SK-N-SH (cell line): ENCODE results near the gene TMEM143. TPM values are rescaled to one million over a fixed set of nuclear protein-coding genes. Genes with fewer than 3 reads are reported as not detected.

Source experiments
- CTCF ChIA-PET: fragments of 300-600, 350-600 bp; formaldehyde crosslinking; extraction: SDS; loops from one replicate; lab custom pipeline; 2021; lab: Yijun Ruan, JAX
- POLR2A ChIA-PET: fragments of 350-600 bp; sonication (Branson Sonifier 250); formaldehyde crosslinking; extraction: SDS; loops from one replicate; lab custom pipeline; 2020; ENCODE audit warnings: antibody characterized with exemption, inconsistent platforms; lab: Yijun Ruan, JAX
- DNase-seq: peaks from one replicate; pipeline ENCODE4 v3.0.0; 2012
- H2AFZ ChIP-seq: fragments of 200-600 bp; sonication (generic); 2 replicates; pipeline ENCODE4 v1.8.1; 2016; ENCODE audit warnings: antibody characterized with exemption, mild to moderate bottlenecking, low read depth
- H3F3A ChIP-seq: fragments of 200-600 bp; sonication (generic); replicated peaks from 2 replicates; pipeline ENCODE3; 2016; ENCODE audit warnings: antibody characterized with exemption, mild to moderate bottlenecking; ENCODE audit not compliant: insufficient read depth
- H3K27ac ChIP-seq, 2 experiments: fragments of 200-500 bp in 1 of 2; fragments of 200-600 bp in 1 of 2; sonication (Bioruptor generic) in 1 of 2; sonication (generic), shearing (Covaris generic) in 1 of 2; 2 replicates each; pipeline versions ENCODE4 v1.5.1 to v1.6.1; 2014 to 2016; ENCODE audit warnings: low read depth in 2 of 2, inconsistent platforms in 1 of 2, low read length in 1 of 2, mild to moderate bottlenecking in 1 of 2, mixed read lengths in 1 of 2
- H3K27me3 ChIP-seq: fragments of 200-600 bp; sonication (generic), shearing (Covaris generic); 2 replicates; pipeline ENCODE4 v1.6.1; 2016; ENCODE audit warnings: mixed run types; ENCODE audit not compliant: insufficient read depth
- H3K36me3 ChIP-seq, 2 experiments: fragments of 200-500 bp in 1 of 2; fragments of 200-600 bp in 1 of 2; sonication (Bioruptor generic) in 1 of 2; sonication (generic) in 1 of 2; replicated peaks in 1 of 2; 2 replicates each; pipeline versions ENCODE3 to v1.5.1; 2014 to 2016; ENCODE audit warnings: low read length in 1 of 2, mild to moderate bottlenecking in 1 of 2; ENCODE audit not compliant: insufficient read depth in 2 of 2, control insufficient read depth in 1 of 2
- H3K4me1 ChIP-seq, 2 experiments: fragments of 200-500 bp in 1 of 2; fragments of 200-600 bp in 1 of 2; sonication (Bioruptor generic) in 1 of 2; sonication (generic), shearing (Covaris generic) in 1 of 2; 2 replicates each; pipeline versions ENCODE4 v1.5.1 to v1.6.1; 2014 to 2016; ENCODE audit warnings: low read depth in 1 of 2, low read length in 1 of 2, mixed run types in 1 of 2; ENCODE audit not compliant: insufficient read depth in 2 of 2, control insufficient read depth in 1 of 2
- H3K4me2 ChIP-seq: fragments of 200-600 bp; sonication (generic), shearing (Covaris generic); 2 replicates; pipeline ENCODE4 v1.6.1; 2017; ENCODE audit warnings: mixed run types
- H3K4me3 ChIP-seq, 2 experiments: fragments of 200-500 bp in 1 of 2; fragments of 200-600 bp in 1 of 2; sonication (Bioruptor generic) in 1 of 2; sonication (generic), shearing (Covaris generic) in 1 of 2; 2 replicates each; pipeline versions ENCODE4 v1.5.1 to v1.8.1; 2014 to 2016; ENCODE audit warnings: low read depth in 2 of 2, inconsistent platforms in 1 of 2, low read length in 1 of 2, mild to moderate bottlenecking in 1 of 2, mixed read lengths in 1 of 2, moderate library complexity in 1 of 2
- H3K79me2 ChIP-seq: fragments of 200-600 bp; sonication (generic); 2 replicates; pipeline ENCODE4 v1.8.1; 2017; ENCODE audit warnings: mild to moderate bottlenecking; ENCODE audit not compliant: insufficient read depth
- H3K9ac ChIP-seq: fragments of 200-600 bp; sonication (generic); 2 replicates; pipeline ENCODE4 v1.6.1; 2017; ENCODE audit warnings: mixed run types
- H3K9me2 ChIP-seq: fragments of 200-600 bp; sonication (generic); 2 replicates; pipeline ENCODE4 v1.6.1; 2017; ENCODE audit warnings: mixed run types
- H3K9me3 ChIP-seq: fragments of 200-600 bp; sonication (generic); 2 replicates; pipeline ENCODE4 v1.6.1; 2017; ENCODE audit warnings: mixed run types, mild to moderate bottlenecking, moderate library complexity
- H4K20me1 ChIP-seq: fragments of 200-600 bp; sonication (generic); 2 replicates; pipeline ENCODE4 v1.6.1; 2017; ENCODE audit warnings: mild to moderate bottlenecking, mixed run types; ENCODE audit not compliant: insufficient read depth
- CTCF ChIP-seq: fragments of 200-600 bp; sonication (generic); IDR thresholded peaks from 2 replicates; pipeline ENCODE4 v1.6.1; 2017; ENCODE audit warnings: antibody characterized with exemption, mild to moderate bottlenecking, moderate library complexity
- ELF1 ChIP-seq: IDR thresholded peaks from 2 replicates; pipeline ENCODE4 v1.4.0; 2012
- FOXJ3 ChIP-seq: sonication (generic); formaldehyde crosslinking; IDR thresholded peaks from 2 replicates; pipeline ENCODE4 v1.5.1; 2020; ENCODE audit warnings: mild to moderate bottlenecking, missing genetic modification reagents
- GATA2 ChIP-seq: sonication (generic); formaldehyde crosslinking; IDR thresholded peaks from 2 replicates; pipeline ENCODE4 v1.5.0; 2020; ENCODE audit warnings: mild to moderate bottlenecking, missing genetic modification reagents
- MXI1 ChIP-seq: IDR thresholded peaks from 2 replicates; pipeline ENCODE4 v1.6.1; 2012; ENCODE audit warnings: mild to moderate bottlenecking, low read depth, low read length, improper control_type of control experiment
- NFIC ChIP-seq: IDR thresholded peaks from 2 replicates; pipeline ENCODE4 v1.4.0; 2012; ENCODE audit warnings: borderline replicate concordance
- NRF1 ChIP-seq: IDR thresholded peaks from 2 replicates; pipeline ENCODE4 v1.6.1; 2012; ENCODE audit warnings: low read depth, mild to moderate bottlenecking, low read length
- POLR2AphosphoS5 ChIP-seq: IDR thresholded peaks from 2 replicates; pipeline ENCODE4 v1.6.1; 2012; ENCODE audit warnings: low read depth, low read length
- RAD21 ChIP-seq: IDR thresholded peaks from 2 replicates; pipeline ENCODE4 v1.6.1; 2012; ENCODE audit warnings: mild to moderate bottlenecking, low read length
- RCOR1 ChIP-seq: fragments of 150-350 bp; IDR thresholded peaks from 2 replicates; pipeline ENCODE4 v1.6.1; 2017; ENCODE audit warnings: antibody characterized with exemption, low read length
- REST ChIP-seq: IDR thresholded peaks from 2 replicates; pipeline ENCODE4 v1.6.1; 2012; ENCODE audit warnings: mild to moderate bottlenecking, low read depth, low read length, moderate library complexity
- RFX5 ChIP-seq: IDR thresholded peaks from 2 replicates; pipeline ENCODE4 v1.6.1; 2012; ENCODE audit warnings: mild to moderate bottlenecking, improper control_type of control experiment, low read length
- SIN3A ChIP-seq: IDR thresholded peaks from 2 replicates; pipeline ENCODE4 v1.6.1; 2012; ENCODE audit warnings: low read depth, mild to moderate bottlenecking, low read length, moderate library complexity, borderline replicate concordance
- SMC3 ChIP-seq: IDR thresholded peaks from 2 replicates; pipeline ENCODE4 v1.6.1; 2012; ENCODE audit warnings: low read depth, low read length, improper control_type of control experiment
- TEAD4 ChIP-seq: IDR thresholded peaks from 2 replicates; pipeline ENCODE4 v1.4.0; 2012; ENCODE audit warnings: mild to moderate bottlenecking, borderline replicate concordance; ENCODE audit not compliant: insufficient read depth
- USF2 ChIP-seq: fragments of 150-350 bp; IDR thresholded peaks from 2 replicates; pipeline ENCODE4 v1.6.1; 2017; ENCODE audit warnings: antibody characterized with exemption, low read length, low read depth, borderline replicate concordance
- YY1 ChIP-seq: IDR thresholded peaks from 2 replicates; pipeline ENCODE4 v1.4.0; 2012; ENCODE audit warnings: low read depth, mild to moderate bottlenecking
- WGBS: methylation state at CpG from one replicate; pipeline ENCODE4 v1.1.6; 2017; ENCODE audit warnings: low lambda C conversion rate; 5-methylcytosine and 5-hydroxymethylcytosine counted together
- polyA plus RNA-seq, 3 experiments: library from polyadenylated mRNA; depleted of rRNA; stranded (reverse); fragments of >200 nt; gene quantifications; 2 replicates each; pipeline ENCODE4 v1.2.3, GENCODE V29; 2012
- TF ChIP-seq, protein P1 (sequence below): IDR thresholded peaks from 2 replicates; pipeline ENCODE4; 2012
- TF ChIP-seq, protein P2 (sequence below): IDR thresholded peaks from 2 replicates; pipeline ENCODE4 v1.4.0; 2012; ENCODE audit warnings: low read depth, borderline replicate concordance

TMEM143 gene
- polyA plus RNA-seq, 1 of the 3 experiments (the other 2 are of a cell fraction) = 21.9 TPM

- CTCF ChIA-PET = interaction anchor here (1.0 to 6.6 kb wide), 5 partner anchors 18 to 43 kb away, joined by 3 to 41 read pairs (median 4); partner anchors contain the start of genes GRIN2D and KDELR1
- H3K79me2 ChIP-seq = no peaks in the 10 kb centered on the region
- H3K36me3 ChIP-seq = no peaks in the 10 kb centered on the region
These were observed 9.8 kb upstream of the TMEM143 start for GRCh38 chr19:48373567-48373966.

DNA sequence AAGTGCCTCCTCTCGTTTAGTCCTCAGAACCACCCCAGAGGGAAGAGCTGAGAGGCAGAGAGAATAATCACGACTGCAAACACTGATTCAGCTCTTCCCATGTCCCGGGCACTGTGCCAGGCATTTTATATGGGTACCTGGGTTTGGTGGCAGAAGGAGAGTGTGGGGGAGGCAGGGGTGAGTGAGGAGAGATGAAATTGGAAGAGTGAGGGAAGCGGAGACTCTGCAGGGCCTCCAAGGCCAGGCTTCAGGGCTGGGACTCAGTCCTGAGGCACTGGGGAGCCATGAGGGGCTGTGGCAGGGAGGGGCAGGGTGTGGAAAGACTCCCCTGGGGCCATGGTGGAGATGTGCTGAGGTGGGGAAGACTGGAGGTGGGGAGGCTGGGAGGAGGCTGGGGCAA is 9.2 kb upstream of the TMEM143 start:
- Histone ChIP-seq H3K9ac (no peak overlapping the region), H3K27me3 (no peaks in the 10 kb centered on the region), H2AFZ (no peak overlapping the region), H3K9me2 (no peaks in the 10 kb centered on the region), H3K79me2 (no peaks in the 10 kb centered on the region), H3K4me1 (peaks cover 0 to 36% of the 10 kb centered on the region in 2 experiments; a peak in 1 of 4 replicates), H3K4me2 (no peak overlapping the region), H3K9me3 (no peaks in the 10 kb centered on the region), H3K36me3 (no peaks in the 10 kb centered on the region), H3K4me3 (no peak overlapping the region), H4K20me1 (no peaks in the 10 kb centered on the region), H3K27ac (peak overlapping the region in 1 of 2 experiments; percentile 23; a peak in 1 of 4 replicates), H3F3A (peaks cover 2% of the 10 kb centered on the region)
- TF ChIP-seq FOXJ3 (CRISPR knock-in tag) (no peak), MXI1 (no peak), REST (no peak), TEAD4 (no peak), SIN3A (no peak), RFX5 (no peak), YY1 (no peak), USF2 (no peak), SMC3 (no peak), RCOR1 (no peak), CTCF (no peak), POLR2AphosphoS5 (no peak), ELF1 (no peak), NRF1 (no peak), NFIC (no peak)
- TF ChIP-seq, protein P1, sequence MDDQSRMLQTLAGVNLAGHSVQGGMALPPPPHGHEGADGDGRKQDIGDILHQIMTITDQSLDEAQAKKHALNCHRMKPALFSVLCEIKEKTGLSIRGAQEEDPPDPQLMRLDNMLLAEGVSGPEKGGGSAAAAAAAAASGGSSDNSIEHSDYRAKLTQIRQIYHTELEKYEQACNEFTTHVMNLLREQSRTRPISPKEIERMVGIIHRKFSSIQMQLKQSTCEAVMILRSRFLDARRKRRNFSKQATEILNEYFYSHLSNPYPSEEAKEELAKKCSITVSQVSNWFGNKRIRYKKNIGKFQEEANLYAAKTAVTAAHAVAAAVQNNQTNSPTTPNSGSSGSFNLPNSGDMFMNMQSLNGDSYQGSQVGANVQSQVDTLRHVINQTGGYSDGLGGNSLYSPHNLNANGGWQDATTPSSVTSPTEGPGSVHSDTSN = no peak
- TF ChIP-seq, protein P2, sequence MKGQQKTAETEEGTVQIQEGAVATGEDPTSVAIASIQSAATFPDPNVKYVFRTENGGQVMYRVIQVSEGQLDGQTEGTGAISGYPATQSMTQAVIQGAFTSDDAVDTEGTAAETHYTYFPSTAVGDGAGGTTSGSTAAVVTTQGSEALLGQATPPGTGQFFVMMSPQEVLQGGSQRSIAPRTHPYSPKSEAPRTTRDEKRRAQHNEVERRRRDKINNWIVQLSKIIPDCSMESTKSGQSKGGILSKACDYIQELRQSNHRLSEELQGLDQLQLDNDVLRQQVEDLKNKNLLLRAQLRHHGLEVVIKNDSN = no peak
- ChIA-PET POLR2A (interaction anchor here (1.0 to 2.9 kb wide), 2 partner anchors 10 to 18 kb away, joined by 4 to 10 read pairs; partner anchors contain the start of genes SYNGR4 and TMEM143), CTCF (interaction anchor here (0.6 to 6.6 kb wide), 6 partner anchors 18 to 42 kb away, joined by 3 to 41 read pairs (median 4); partner anchors contain the start of genes GRIN2D and KDELR1)
- WGBS = 40% methylated on average over 4 of the region's 4 CpGs
- peak; percentile 30 for DNase-seq

More at GRCh38 chr19:48373567-48373966, 9.8 kb upstream of the TMEM143 start:
- H3F3A ChIP-seq = no peaks in the 10 kb centered on the region
- no peak overlapping the region for H3K4me2 ChIP-seq
- H2AFZ ChIP-seq = no peak overlapping the region
- no peak overlapping the region; a peak in 1 of 4 replicates for H3K27ac ChIP-seq
- no peaks in the 10 kb centered on the region for H4K20me1 ChIP-seq
- H3K9ac ChIP-seq = no peak overlapping the region
- DNase-seq = no peak
- H3K27me3 ChIP-seq = no peaks in the 10 kb centered on the region
- no peaks in the 10 kb centered on the region for H3K9me2 ChIP-seq
- no peak overlapping the region for H3K4me3 ChIP-seq
- no peak for TF ChIP-seq GATA2 (CRISPR knock-in tag)
- TF ChIP-seq SIN3A = no peak
- TF ChIP-seq RAD21 = no peak
- peaks cover 0 to 33% of the 10 kb centered on the region in 2 experiments; a peak in 1 of 4 replicates for H3K4me1 ChIP-seq
- WGBS = 91% methylated on average over 8 of the region's 11 CpGs
- no peaks in the 10 kb centered on the region for H3K9me3 ChIP-seq
- POLR2A ChIA-PET = interaction anchor here (2.9 kb wide), 1 partner anchor 10 kb away, joined by 10 read pairs; the partner anchor contains the start of genes SYNGR4 and TMEM143
